GM23248 (cell line): ENCODE results near the gene NCBP3. TPM values are rescaled to one million over a fixed set of nuclear protein-coding genes. Genes with fewer than 3 reads are reported as not detected.

Source experiments
- DNase-seq: peaks from one replicate; pipeline ENCODE4 v3.0.0-alpha.2; 2015
- H2AFZ ChIP-seq: fragments of 200-600 bp; sonication (generic); 2 replicates; pipeline ENCODE4 v1.6.1; 2016; ENCODE audit warnings: antibody characterized with exemption
- H3F3A ChIP-seq: fragments of 200-600 bp; sonication (generic); 2 replicates; pipeline ENCODE4 v1.6.1; 2016; ENCODE audit warnings: mild to moderate bottlenecking, antibody characterized with exemption, mixed run types; ENCODE audit not compliant: insufficient read depth
- H3K27ac ChIP-seq: fragments of 200-600 bp; sonication (generic); 2 replicates; pipeline ENCODE4 v1.5.1; 2016; ENCODE audit warnings: mild to moderate bottlenecking
- H3K27me3 ChIP-seq: fragments of 200-600 bp; sonication (generic); replicated peaks from 2 replicates; pipeline ENCODE4 v1.6.1; 2016; ENCODE audit warnings: mild to moderate bottlenecking; ENCODE audit not compliant: insufficient read depth
- H3K36me3 ChIP-seq: fragments of 200-600 bp; sonication (generic); 2 replicates; pipeline ENCODE4 v1.6.1; 2016; ENCODE audit warnings: low read depth, mild to moderate bottlenecking
- H3K4me1 ChIP-seq: fragments of 200-600 bp; sonication (generic); 2 replicates; pipeline ENCODE4 v1.6.1; 2016; ENCODE audit warnings: mild to moderate bottlenecking; ENCODE audit not compliant: insufficient read depth
- H3K4me2 ChIP-seq: fragments of 200-600 bp; sonication (generic); one replicate; pipeline ENCODE4 v1.6.1; 2016; ENCODE audit warnings: mild to moderate bottlenecking; ENCODE audit not compliant: unreplicated experiment
- H3K4me3 ChIP-seq: fragments of 200-600 bp; sonication (generic); 2 replicates; pipeline ENCODE4 v1.5.1; 2016; ENCODE audit warnings: mild to moderate bottlenecking
- H3K79me2 ChIP-seq: fragments of 200-600 bp; sonication (generic); 2 replicates; pipeline ENCODE4 v1.6.1; 2016; ENCODE audit warnings: mild to moderate bottlenecking; ENCODE audit not compliant: insufficient read depth
- H3K9ac ChIP-seq: fragments of 200-600 bp; sonication (generic); 2 replicates; pipeline ENCODE4 v1.6.1; 2016; ENCODE audit warnings: mild to moderate bottlenecking
- H3K9me2 ChIP-seq: fragments of 200-600 bp; sonication (generic); 2 replicates; pipeline ENCODE4 v1.6.1; 2016; ENCODE audit warnings: mixed run types, mild to moderate bottlenecking, moderate library complexity; ENCODE audit not compliant: insufficient read depth
- H3K9me3 ChIP-seq: fragments of 200-600 bp; sonication (generic); one replicate; pipeline ENCODE4 v1.6.1; 2017; ENCODE audit warnings: low read depth
- H4K20me1 ChIP-seq: fragments of 200-600 bp; sonication (generic); 2 replicates; pipeline ENCODE4 v1.6.0; 2016; ENCODE audit not compliant: insufficient read depth
- EZH2 ChIP-seq: fragments of 200-600 bp; sonication (generic); IDR thresholded peaks from 2 replicates; pipeline ENCODE4 v1.6.1; 2018; ENCODE audit warnings: antibody characterized with exemption, mild to moderate bottlenecking; ENCODE audit not compliant: insufficient read depth, poor library complexity, severe bottlenecking
- EZH2phosphoT487 ChIP-seq: fragments of 200-600 bp; sonication (generic); IDR thresholded peaks from 2 replicates; pipeline ENCODE4 v1.6.1; 2018; ENCODE audit warnings: antibody characterized with exemption, moderate library complexity, mild to moderate bottlenecking, low read depth; ENCODE audit not compliant: insufficient read depth
- WGBS, 2 experiments: methylation state at CpG; one replicate each; pipeline ENCODE4 v1.1.6; 2015 to 2017; ENCODE audit warnings: low lambda C conversion rate in 2 of 2, low coverage in 1 of 2; ENCODE audit errors: missing lambda C conversion rate in 2 of 2; 5-methylcytosine and 5-hydroxymethylcytosine counted together
- in situ Hi-C: fragments of 300-500 bp; cut with MboI; formaldehyde crosslinking; loops from 2 replicates; pipeline ENCODE4 v1.15.0; 2020
- polyA plus RNA-seq: library from polyadenylated mRNA; unstranded; fragments of >200 nt; fragmentation: Nextera tagmentation; extraction: Ambion mirVana; gene quantifications from 2 replicates; pipeline ENCODE4 v1.2.1, GENCODE V29; 2016
- total RNA-seq: library from RNA; depleted of rRNA; stranded (reverse); fragments of >200 nt; shearing (Covaris generic); gene quantifications from 2 replicates; pipeline ENCODE4 v1.2.3, GENCODE V29; 2014; rRNA removed

The NCBP3 gene
- total and polyA plus RNA-seq, 2 experiments from 2014 or later = 16.6 to 20.1 TPM

DNA sequence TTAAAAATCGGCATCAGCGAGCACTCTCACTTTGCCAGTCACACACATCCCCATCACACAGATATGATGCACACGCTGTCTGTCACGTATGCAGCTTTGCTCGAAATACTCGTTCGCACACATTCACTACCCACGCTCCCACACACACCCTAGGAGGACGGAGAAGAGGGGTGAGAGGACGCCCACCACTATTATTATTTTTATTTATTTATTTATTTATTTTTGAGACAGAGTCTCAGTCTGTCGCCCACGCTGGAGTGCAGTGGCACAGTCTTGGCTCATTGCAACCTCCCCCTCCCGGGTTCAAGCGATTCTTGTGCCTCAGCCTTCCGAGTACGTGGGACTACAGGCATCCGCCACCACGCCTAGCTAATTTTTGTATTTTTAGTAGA lies 92.0 kb downstream of the NCBP3 start:
- Histone ChIP-seq H3K79me2 (no peaks in the 10 kb centered on the region), H3K9me2 (no peaks in the 10 kb centered on the region), H3K9ac (no peak overlapping the region), H3K36me3 (no peaks in the 10 kb centered on the region), H3K27me3 (no peaks in the 10 kb centered on the region), H2AFZ (no peak overlapping the region), H3F3A (no peaks in the 10 kb centered on the region), H3K4me2 (no peak overlapping the region), H3K9me3 (no peaks in the 10 kb centered on the region), H4K20me1 (no peaks in the 10 kb centered on the region), H3K27ac (no peak overlapping the region), H3K4me3 (no peak overlapping the region), H3K4me1 (no peaks in the 10 kb centered on the region)
- in situ Hi-C loops = no loop called here
- no peak for DNase-seq
- 64 to 66% methylated on average over 18 of the region's 18 CpGs for WGBS, 2 experiments
- TF ChIP-seq EZH2phosphoT487 (no peak), EZH2 (no peak)

DNA sequence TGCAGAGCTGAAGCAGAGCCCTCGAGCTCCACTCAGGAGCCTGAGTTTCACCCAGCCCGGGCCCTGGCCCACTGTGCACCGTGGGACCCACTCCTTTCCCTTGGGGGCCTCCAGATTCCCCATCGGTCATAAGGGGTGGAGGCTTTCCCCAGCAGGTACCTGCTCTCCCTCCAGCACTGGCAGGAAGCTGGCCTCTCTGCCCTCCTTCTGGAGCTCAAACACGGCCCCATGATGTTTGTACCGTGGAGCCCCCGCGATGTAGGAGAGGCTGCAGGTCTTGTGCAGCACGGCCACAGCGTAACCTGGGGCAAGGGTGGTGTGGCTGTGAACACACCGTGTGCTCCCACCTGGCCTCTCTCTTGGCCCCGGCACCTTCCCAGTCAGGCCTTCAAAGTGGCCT lies 92.4 kb downstream of the NCBP3 start:
- no peaks in the 10 kb centered on the region for H3K27me3 ChIP-seq
- H3K4me2 ChIP-seq = no peak overlapping the region
- no peaks in the 10 kb centered on the region for H3F3A ChIP-seq
- WGBS, 2 experiments = 78 to 85% methylated on average over 12 of the region's 12 CpGs
- no peaks in the 10 kb centered on the region for H3K9me2 ChIP-seq
- H3K4me1 ChIP-seq = no peaks in the 10 kb centered on the region
- no peak overlapping the region for H3K9ac ChIP-seq
- in situ Hi-C loops = no loop called here
- H4K20me1 ChIP-seq = no peaks in the 10 kb centered on the region
- H3K9me3 ChIP-seq = no peaks in the 10 kb centered on the region
- H3K36me3 ChIP-seq = no peaks in the 10 kb centered on the region
- TF ChIP-seq EZH2phosphoT487 (no peak), EZH2 (no peak)
- no peak overlapping the region for H3K4me3 ChIP-seq
- no peak for DNase-seq
- no peak overlapping the region for H3K27ac ChIP-seq
- H2AFZ ChIP-seq = no peak overlapping the region
- H3K79me2 ChIP-seq = no peaks in the 10 kb centered on the region

Other genes starting within 250 kb of the NCBP3 start
- 0.86 and 1.5 TPM in 2 replicates for gene TRPV1, start 236.8 kb downstream of the NCBP3 start, total RNA-seq
- gene TRPV1, start 236.8 kb downstream of the NCBP3 start, polyA plus RNA-seq = 0.78 and 0.89 TPM in 2 replicates
- 5.8 and 7.0 TPM in 2 replicates for gene SHPK, start 210.0 kb downstream of the NCBP3 start, total RNA-seq
- 3.1 and 4.2 TPM in 2 replicates for gene SHPK, start 210.0 kb downstream of the NCBP3 start, polyA plus RNA-seq
- gene CTNS, start 209.5 kb downstream of the NCBP3 start, total RNA-seq = 7.5 and 16.6 TPM in 2 replicates
- 7.2 and 7.8 TPM in 2 replicates for gene CTNS, start 209.5 kb downstream of the NCBP3 start, polyA plus RNA-seq
- gene TAX1BP3, start 177.7 kb downstream of the NCBP3 start, total RNA-seq = 270 and 418 TPM in 2 replicates
- 331 and 350 TPM in 2 replicates for gene TAX1BP3, start 177.7 kb downstream of the NCBP3 start, polyA plus RNA-seq
- gene EMC6, start 177.4 kb downstream of the NCBP3 start, total RNA-seq = 28.6 and 38.4 TPM in 2 replicates
- 113 and 114 TPM in 2 replicates for gene EMC6, start 177.4 kb downstream of the NCBP3 start, polyA plus RNA-seq
- gene P2RX5, start 150.1 kb downstream of the NCBP3 start, total RNA-seq = 2.5 and 4.0 TPM in 2 replicates
- gene P2RX5, start 150.1 kb downstream of the NCBP3 start, polyA plus RNA-seq = 2.6 and 2.8 TPM in 2 replicates
- 1.9 and 3.0 TPM in 2 replicates for gene HASPIN, start 122.3 kb downstream of the NCBP3 start, total RNA-seq
- gene HASPIN, start 122.3 kb downstream of the NCBP3 start, polyA plus RNA-seq = 1.1 and 1.4 TPM in 2 replicates
- gene ITGAE, start 45.1 kb downstream of the NCBP3 start, total RNA-seq = 11.8 and 23.3 TPM in 2 replicates
- gene ITGAE, start 45.1 kb downstream of the NCBP3 start, polyA plus RNA-seq = 80.3 and 83.6 TPM in 2 replicates
- 4.5 and 5.1 TPM in 2 replicates for gene CAMKK1, start 46.8 kb upstream of the NCBP3 start, total RNA-seq
- 4.0 and 4.1 TPM in 2 replicates for gene CAMKK1, start 46.8 kb upstream of the NCBP3 start, polyA plus RNA-seq
- gene P2RX1, start 70.2 kb upstream of the NCBP3 start, total RNA-seq = not detected in 2 replicates
- 0.06 TPM in 1 of 2 replicates, not detected in the other for gene P2RX1, start 70.2 kb upstream of the NCBP3 start, polyA plus RNA-seq
- gene ATP2A3, start 118.2 kb upstream of the NCBP3 start, total RNA-seq = 0.86 TPM in 1 of 2 replicates, not detected in the other
- gene ATP2A3, start 118.2 kb upstream of the NCBP3 start, polyA plus RNA-seq = 0.58 and 0.81 TPM in 2 replicates